OCI-LY3 (cell line): ENCODE results near the gene CSTPP1.

ENCODE experiments used
- H2AFZ ChIP-seq: fragments of 200-600, 300-600 bp; shearing (Covaris generic); 2 replicates; pipeline ENCODE4 v1.6.0; 2014; ENCODE audit warnings: antibody characterized with exemption, low read depth, low read length
- H3K27ac ChIP-seq: fragments of 200-600, 300-600 bp; sonication (generic); 2 replicates; pipeline ENCODE4 v1.5.1; 2014; ENCODE audit warnings: mild to moderate bottlenecking, low read length, moderate library complexity, mixed read lengths
- H3K27me3 ChIP-seq: fragments of 200-600, 300-600 bp; sonication (generic); 2 replicates; pipeline ENCODE4 v1.6.1; 2014; ENCODE audit warnings: low read depth, low read length, mixed read lengths
- H3K36me3 ChIP-seq: fragments of 200-600, 300-600 bp; sonication (generic); replicated peaks from 2 replicates; pipeline ENCODE3; 2014; ENCODE audit warnings: low read depth, low read length, mixed read lengths
- H3K4me1 ChIP-seq: fragments of 300-600, 200-600 bp; sonication (generic); 2 replicates; pipeline ENCODE4 v1.6.1; 2014; ENCODE audit warnings: low read length, mixed read lengths
- H3K4me2 ChIP-seq: fragments of 200-600, 300-600 bp; sonication (generic); 2 replicates; pipeline ENCODE4 v1.6.1; 2014; ENCODE audit warnings: low read length, mixed read lengths
- H3K4me3 ChIP-seq: fragments of 300-600, 200-600 bp; sonication (generic); 2 replicates; pipeline ENCODE4 v1.5.1; 2014; ENCODE audit warnings: antibody characterized with exemption, mild to moderate bottlenecking, low read length, moderate library complexity
- H3K79me2 ChIP-seq: fragments of 300-600, 200-600 bp; shearing (Covaris generic); 2 replicates; pipeline ENCODE4 v1.6.1; 2014; ENCODE audit warnings: mild to moderate bottlenecking, low read length, mixed read lengths
- H3K9ac ChIP-seq: fragments of 300-600, 200-600 bp; shearing (Covaris generic); 2 replicates; pipeline ENCODE4 v1.6.0; 2014; ENCODE audit warnings: mild to moderate bottlenecking, low read length, moderate library complexity
- H3K9me3 ChIP-seq: fragments of 200-600, 300-600 bp; shearing (Covaris generic); 2 replicates; pipeline ENCODE4 v1.6.1; 2014; ENCODE audit warnings: low read length, mixed read lengths; ENCODE audit not compliant: insufficient read depth
- H4K20me1 ChIP-seq: fragments of 200-600, 300-600 bp; sonication (generic); 2 replicates; pipeline ENCODE4 v1.6.1; 2016; ENCODE audit warnings: low read length, mixed read lengths; ENCODE audit not compliant: insufficient read depth
- EZH2phosphoT487 ChIP-seq: fragments of 200-600 bp; shearing (Covaris generic); IDR thresholded peaks from 2 replicates; pipeline ENCODE4 v1.6.1; 2018; ENCODE audit warnings: antibody characterized with exemption, mixed run types, low read depth
- TF ChIP-seq, protein P1 (sequence below): fragments of 200-600, 300-600 bp; sonication (generic); IDR thresholded peaks from 2 replicates; pipeline ENCODE4 v1.5.1; 2014; ENCODE audit warnings: antibody characterized with exemption, low read length, low read depth

The CSTPP1 gene

DNA sequence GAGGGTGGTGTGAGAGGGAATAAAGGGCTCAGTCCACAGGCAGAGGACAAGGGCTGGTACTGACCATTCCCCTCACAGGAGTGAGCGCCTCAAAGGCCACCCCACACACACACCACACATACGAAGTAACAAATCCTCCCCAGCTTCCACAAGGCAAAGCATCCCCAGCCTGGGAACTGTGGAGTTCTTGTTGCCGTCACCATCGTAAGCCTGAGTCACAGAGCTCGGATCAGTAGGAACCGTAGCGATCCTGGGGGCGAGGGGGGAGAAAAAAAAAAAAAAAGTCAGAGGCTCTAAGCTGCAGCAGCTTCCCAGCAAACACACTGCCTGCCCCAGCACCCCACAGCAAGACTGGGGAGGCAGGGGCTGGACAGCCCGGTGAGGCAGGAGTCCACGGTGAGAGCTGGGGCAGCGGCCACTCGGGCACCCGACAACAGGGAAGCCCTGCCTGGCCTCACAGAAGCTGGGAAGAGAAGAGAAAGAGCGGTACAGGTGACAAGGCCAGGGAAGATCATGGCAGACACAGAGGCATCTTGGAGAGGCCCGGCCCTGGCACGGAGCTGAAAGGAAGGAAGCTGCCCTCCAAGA is 228.8 kb downstream of the CSTPP1 start:
- H3K27me3 ChIP-seq, result no peaks in the 10 kb centered on the region
- H3K4me1 ChIP-seq, result no peaks in the 10 kb centered on the region
- H3K79me2 ChIP-seq, result peaks cover 18% of the 10 kb centered on the region
- H4K20me1 ChIP-seq, result peaks cover 10% of the 10 kb centered on the region
- peaks cover 33% of the 10 kb centered on the region for H3K36me3 ChIP-seq
- no peaks in the 10 kb centered on the region for H3K9me3 ChIP-seq
- TF ChIP-seq, protein P1, sequence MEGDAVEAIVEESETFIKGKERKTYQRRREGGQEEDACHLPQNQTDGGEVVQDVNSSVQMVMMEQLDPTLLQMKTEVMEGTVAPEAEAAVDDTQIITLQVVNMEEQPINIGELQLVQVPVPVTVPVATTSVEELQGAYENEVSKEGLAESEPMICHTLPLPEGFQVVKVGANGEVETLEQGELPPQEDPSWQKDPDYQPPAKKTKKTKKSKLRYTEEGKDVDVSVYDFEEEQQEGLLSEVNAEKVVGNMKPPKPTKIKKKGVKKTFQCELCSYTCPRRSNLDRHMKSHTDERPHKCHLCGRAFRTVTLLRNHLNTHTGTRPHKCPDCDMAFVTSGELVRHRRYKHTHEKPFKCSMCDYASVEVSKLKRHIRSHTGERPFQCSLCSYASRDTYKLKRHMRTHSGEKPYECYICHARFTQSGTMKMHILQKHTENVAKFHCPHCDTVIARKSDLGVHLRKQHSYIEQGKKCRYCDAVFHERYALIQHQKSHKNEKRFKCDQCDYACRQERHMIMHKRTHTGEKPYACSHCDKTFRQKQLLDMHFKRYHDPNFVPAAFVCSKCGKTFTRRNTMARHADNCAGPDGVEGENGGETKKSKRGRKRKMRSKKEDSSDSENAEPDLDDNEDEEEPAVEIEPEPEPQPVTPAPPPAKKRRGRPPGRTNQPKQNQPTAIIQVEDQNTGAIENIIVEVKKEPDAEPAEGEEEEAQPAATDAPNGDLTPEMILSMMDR, result no peak
- no peak for TF ChIP-seq EZH2phosphoT487
- no peak overlapping the region for H3K9ac ChIP-seq
- no peak overlapping the region for H3K27ac ChIP-seq
- H3K4me3 ChIP-seq, result no peak overlapping the region
- H2AFZ ChIP-seq, result no peak overlapping the region
- no peak overlapping the region for H3K4me2 ChIP-seq

DNA sequence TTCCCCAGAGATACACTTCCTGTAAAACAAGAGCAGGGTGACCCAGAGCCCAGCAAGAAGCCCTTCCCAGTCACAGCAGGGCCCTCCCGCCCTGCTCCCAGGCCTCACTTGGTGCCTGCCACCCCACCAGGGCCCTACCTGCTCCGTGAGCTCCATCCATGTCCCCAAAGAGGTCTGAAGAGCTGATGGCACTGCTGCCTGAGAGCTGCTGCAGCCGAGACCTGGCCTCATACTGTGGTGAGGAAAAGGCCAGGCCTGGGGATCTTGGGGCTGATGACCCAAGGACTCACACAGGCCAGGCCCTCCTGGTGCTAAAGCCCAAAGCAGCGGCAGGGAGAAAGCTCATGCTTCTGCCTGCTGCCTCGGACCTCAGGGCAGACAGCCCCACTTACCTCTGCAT is 229.8 kb downstream of the CSTPP1 start:
- Histone ChIP-seq H4K20me1 (peaks cover 6% of the 10 kb centered on the region), H3K36me3 (peaks cover 41% of the 10 kb centered on the region), H3K27ac (no peak overlapping the region), H2AFZ (no peak overlapping the region), H3K4me1 (no peaks in the 10 kb centered on the region), H3K9me3 (no peaks in the 10 kb centered on the region), H3K27me3 (no peaks in the 10 kb centered on the region), H3K4me3 (no peak overlapping the region), H3K9ac (no peak overlapping the region), H3K4me2 (no peak overlapping the region), H3K79me2 (peaks cover 27% of the 10 kb centered on the region)
- TF ChIP-seq EZH2phosphoT487, result no peak
- TF ChIP-seq, protein P1, result no peak

DNA sequence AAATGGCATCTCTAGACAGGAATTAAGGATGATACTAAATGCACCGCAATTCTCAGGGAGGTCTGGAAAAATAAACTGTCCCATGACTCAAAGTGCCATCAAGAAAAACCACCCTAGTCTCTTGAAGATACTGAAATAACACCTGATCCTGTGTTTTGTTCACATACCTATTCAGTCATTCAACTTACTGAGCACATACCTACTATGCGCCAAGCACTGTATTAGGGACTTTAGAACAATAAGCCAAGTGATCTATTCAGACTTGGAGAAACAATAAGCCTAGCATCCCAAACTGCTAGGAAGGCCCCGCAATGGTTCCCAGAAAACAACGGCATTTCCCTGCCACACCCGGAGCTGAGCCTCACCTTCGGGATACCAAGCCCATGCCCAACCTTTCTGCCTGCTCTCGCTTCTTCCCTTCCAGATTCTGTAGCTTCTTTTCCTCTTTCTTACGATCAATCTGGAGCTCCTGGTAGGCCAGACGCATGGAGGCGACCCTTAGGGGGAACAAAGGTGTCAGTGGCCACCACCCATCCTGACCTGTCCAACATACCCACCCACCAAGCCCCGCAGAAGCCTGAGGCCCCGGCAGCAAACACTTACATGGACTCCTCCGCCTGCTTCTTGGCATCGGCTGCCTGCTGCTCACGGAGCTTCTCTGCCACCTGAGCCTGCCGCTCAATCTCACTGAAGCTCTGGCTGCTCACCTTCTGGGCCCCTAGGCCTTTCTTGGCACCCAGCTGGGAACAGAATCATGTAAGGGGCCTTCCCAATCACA is 234.7 kb downstream of the CSTPP1 start:
- H2AFZ ChIP-seq, result no peak overlapping the region
- H3K4me3 ChIP-seq, result no peak overlapping the region

DNA sequence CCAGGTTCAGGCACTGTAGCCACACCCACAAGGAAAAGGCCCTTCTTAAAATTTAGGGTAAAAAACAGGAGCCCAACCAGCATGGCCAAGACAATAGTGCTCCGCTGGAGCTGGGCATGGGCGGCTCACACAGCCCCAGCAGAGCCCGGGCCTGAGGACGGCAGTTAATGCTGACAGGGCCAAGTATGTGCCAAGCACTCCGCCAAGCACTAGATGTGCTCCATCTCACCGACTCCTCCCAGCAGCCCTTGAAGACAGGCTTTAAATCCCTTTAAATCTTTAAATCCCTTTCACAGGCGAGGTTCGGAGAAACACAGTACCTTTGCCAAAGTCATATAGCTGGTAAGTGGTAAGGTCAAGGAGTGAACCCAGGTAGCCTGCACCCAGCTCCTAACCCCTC is 235.3 kb downstream of the CSTPP1 start:
- Histone ChIP-seq H3K27me3 (no peaks in the 10 kb centered on the region), H3K9me3 (no peaks in the 10 kb centered on the region), H2AFZ (no peak overlapping the region), H3K4me2 (no peak overlapping the region), H4K20me1 (no peaks in the 10 kb centered on the region), H3K9ac (no peak overlapping the region), H3K79me2 (peaks cover 79% of the 10 kb centered on the region), H3K4me1 (peaks cover 9% of the 10 kb centered on the region), H3K27ac (no peak overlapping the region), H3K36me3 (peaks cover 57% of the 10 kb centered on the region), H3K4me3 (no peak overlapping the region)
- no peak for TF ChIP-seq EZH2phosphoT487
- TF ChIP-seq, protein P1, result no peak

More for the DNA sequence above, 234.7 kb downstream of the CSTPP1 start:
- Histone ChIP-seq H4K20me1 (no peaks in the 10 kb centered on the region), H3K27ac (no peak overlapping the region), H3K9ac (no peak overlapping the region), H3K9me3 (no peaks in the 10 kb centered on the region), H3K27me3 (no peaks in the 10 kb centered on the region), H3K36me3 (peaks cover 63% of the 10 kb centered on the region), H3K79me2 (peaks cover 75% of the 10 kb centered on the region), H3K4me1 (peaks cover 9% of the 10 kb centered on the region), H3K4me2 (no peak overlapping the region)
- TF ChIP-seq, protein P1, result no peak
- no peak for TF ChIP-seq EZH2phosphoT487
